Measurements from ENCODE around the gene AHDC1. TPM values are rescaled to one million over a fixed set of nuclear protein-coding genes. Genes with fewer than 3 reads are reported as not detected.
A peak's percentile ranks its signal among the peaks of the same experiment; 100 is the strongest.

AHDC1 gene
- total and polyA plus RNA-seq, 9 of the 15 experiments (the other 6 are each of a cell fraction or from before 2014, with no cell fraction given), result 0.21 to 36.4 (median 4.7) TPM

DNA sequence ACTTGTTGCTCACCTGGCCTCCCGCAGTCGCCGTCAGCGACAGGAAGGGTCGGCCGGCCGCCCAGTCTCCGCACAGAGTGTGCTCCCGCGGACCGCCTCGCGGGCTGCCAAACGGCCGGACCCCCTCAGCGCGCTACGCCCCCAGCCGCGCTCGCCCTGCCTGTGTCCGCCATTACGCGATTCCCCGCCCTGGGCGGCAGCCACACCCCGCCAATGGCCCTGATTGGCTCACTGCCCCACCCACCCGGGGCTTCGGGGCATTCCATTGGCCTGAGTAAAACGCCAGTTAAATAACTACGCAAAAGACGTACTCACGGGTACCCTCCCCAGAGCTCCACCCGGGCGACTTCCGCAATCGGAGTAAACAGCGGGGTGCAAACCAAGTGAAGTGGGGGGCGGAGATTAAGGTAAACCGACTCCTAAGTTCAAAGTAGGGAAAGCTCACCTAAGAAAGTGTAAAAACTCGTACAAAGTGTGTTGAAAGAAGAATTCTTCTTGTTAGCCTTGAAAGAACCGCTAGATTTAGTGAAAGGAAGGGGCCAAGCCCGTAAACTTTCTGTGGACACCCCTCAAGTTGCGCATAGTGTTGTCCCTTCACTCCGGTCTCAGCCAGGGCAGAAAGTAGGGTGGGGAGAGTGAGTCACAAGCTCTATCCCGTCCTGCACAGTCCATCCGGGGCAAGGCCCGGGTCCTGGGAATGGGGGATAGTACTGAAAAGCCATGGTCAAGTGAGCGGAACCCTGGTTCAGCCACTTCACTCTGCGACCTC, 113.8 kb downstream of the AHDC1 start, which contains the start of gene WASF2 (continued):
- TF ChIP-seq ZFP36 (IDR thresholded peaks at IDR 0.05; ENCODE audit: low read depth, low read length, partially characterized antibody), result no peak
- peak; percentile 94 for TF ChIP-seq ELF1 (tag; IDR thresholded peaks at IDR 0.05)
- peak; percentile 18; the same call in 1 of the 2 replicates for TF ChIP-seq CBFA2T3 (IDR thresholded peaks at IDR 0.05)
- peak; percentile 87 for TF ChIP-seq CCNT2 (IDR thresholded peaks at IDR 0.05; ENCODE audit: borderline replicate concordance, extremely low read depth, insufficient read length, low read depth, low read length)
- TF ChIP-seq ZNF146 (CRISPR knock-in tag; IDR thresholded peaks at IDR 0.05; ENCODE audit: unreplicated experiment), result no peak
- TF ChIP-seq ZNF232 (CRISPR knock-in tag; IDR thresholded peaks at IDR 0.05), result no peak; the same call in 1 of the 2 replicates
- TF ChIP-seq ZNF197 (CRISPR knock-in tag; IDR thresholded peaks at IDR 0.05; ENCODE audit: low read depth), result 0 out of 2 replicates have a peak, but pooled peaks have one; percentile 30
- no peak for TF ChIP-seq TGIF2 (CRISPR knock-in tag; IDR thresholded peaks at IDR 0.05)
- TF ChIP-seq EZH2 (IDR thresholded peaks at IDR 0.05; ENCODE audit: borderline replicate concordance, low read depth, low read length), result no peak
- no peak for TF ChIP-seq BRD9 (IDR thresholded peaks at IDR 0.05; ENCODE audit: low read depth, partially characterized antibody)
- no peak; the same call in 1 of the 2 replicates for TF ChIP-seq MAFK (IDR thresholded peaks at IDR 0.05; ENCODE audit: low read length)
- TF ChIP-seq IFI16 (CRISPR knock-in tag; IDR thresholded peaks at IDR 0.05), result no peak
- TF ChIP-seq ZNF699 (CRISPR knock-in tag; IDR thresholded peaks at IDR 0.05; ENCODE audit: insufficient replicate concordance), result no peak
- TF ChIP-seq TAF9B (IDR thresholded peaks at IDR 0.05; ENCODE audit: partially characterized antibody), result peak; percentile 93
- peak; percentile 75 for TF ChIP-seq PML (IDR thresholded peaks at IDR 0.05; ENCODE audit: low read length)
- peak; percentile 33 for TF ChIP-seq PCBP1 (IDR thresholded peaks at IDR 0.05; ENCODE audit: low read depth, low read length, poor library complexity, severe bottlenecking)
- no peak for TF ChIP-seq ZNF785 (CRISPR knock-in tag; IDR thresholded peaks at IDR 0.05)
- 0 out of 2 replicates have a peak, but pooled peaks have one; percentile 42 for TF ChIP-seq POLR2AphosphoS2 (IDR thresholded peaks at IDR 0.05; ENCODE audit: low read length)
- TF ChIP-seq, protein P1, sequence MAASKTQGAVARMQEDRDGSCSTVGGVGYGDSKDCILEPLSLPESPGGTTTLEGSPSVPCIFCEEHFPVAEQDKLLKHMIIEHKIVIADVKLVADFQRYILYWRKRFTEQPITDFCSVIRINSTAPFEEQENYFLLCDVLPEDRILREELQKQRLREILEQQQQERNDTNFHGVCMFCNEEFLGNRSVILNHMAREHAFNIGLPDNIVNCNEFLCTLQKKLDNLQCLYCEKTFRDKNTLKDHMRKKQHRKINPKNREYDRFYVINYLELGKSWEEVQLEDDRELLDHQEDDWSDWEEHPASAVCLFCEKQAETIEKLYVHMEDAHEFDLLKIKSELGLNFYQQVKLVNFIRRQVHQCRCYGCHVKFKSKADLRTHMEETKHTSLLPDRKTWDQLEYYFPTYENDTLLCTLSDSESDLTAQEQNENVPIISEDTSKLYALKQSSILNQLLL (CRISPR knock-in tag; IDR thresholded peaks at IDR 0.05; ENCODE audit: borderline replicate concordance), result no peak
- TF ChIP-seq NFIX (CRISPR knock-in tag; IDR thresholded peaks at IDR 0.05; ENCODE audit: low read depth), result no peak
- TF ChIP-seq CC2D1A (IDR thresholded peaks at IDR 0.05), result peak; percentile 93
- TF ChIP-seq, protein P2, sequence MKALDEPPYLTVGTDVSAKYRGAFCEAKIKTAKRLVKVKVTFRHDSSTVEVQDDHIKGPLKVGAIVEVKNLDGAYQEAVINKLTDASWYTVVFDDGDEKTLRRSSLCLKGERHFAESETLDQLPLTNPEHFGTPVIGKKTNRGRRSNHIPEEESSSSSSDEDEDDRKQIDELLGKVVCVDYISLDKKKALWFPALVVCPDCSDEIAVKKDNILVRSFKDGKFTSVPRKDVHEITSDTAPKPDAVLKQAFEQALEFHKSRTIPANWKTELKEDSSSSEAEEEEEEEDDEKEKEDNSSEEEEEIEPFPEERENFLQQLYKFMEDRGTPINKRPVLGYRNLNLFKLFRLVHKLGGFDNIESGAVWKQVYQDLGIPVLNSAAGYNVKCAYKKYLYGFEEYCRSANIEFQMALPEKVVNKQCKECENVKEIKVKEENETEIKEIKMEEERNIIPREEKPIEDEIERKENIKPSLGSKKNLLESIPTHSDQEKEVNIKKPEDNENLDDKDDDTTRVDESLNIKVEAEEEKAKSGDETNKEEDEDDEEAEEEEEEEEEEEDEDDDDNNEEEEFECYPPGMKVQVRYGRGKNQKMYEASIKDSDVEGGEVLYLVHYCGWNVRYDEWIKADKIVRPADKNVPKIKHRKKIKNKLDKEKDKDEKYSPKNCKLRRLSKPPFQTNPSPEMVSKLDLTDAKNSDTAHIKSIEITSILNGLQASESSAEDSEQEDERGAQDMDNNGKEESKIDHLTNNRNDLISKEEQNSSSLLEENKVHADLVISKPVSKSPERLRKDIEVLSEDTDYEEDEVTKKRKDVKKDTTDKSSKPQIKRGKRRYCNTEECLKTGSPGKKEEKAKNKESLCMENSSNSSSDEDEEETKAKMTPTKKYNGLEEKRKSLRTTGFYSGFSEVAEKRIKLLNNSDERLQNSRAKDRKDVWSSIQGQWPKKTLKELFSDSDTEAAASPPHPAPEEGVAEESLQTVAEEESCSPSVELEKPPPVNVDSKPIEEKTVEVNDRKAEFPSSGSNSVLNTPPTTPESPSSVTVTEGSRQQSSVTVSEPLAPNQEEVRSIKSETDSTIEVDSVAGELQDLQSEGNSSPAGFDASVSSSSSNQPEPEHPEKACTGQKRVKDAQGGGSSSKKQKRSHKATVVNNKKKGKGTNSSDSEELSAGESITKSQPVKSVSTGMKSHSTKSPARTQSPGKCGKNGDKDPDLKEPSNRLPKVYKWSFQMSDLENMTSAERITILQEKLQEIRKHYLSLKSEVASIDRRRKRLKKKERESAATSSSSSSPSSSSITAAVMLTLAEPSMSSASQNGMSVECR (CRISPR knock-in tag; IDR thresholded peaks at IDR 0.05), result no peak
- no peak for TF ChIP-seq HDGF (IDR thresholded peaks at IDR 0.05)
- TF ChIP-seq MCM7 (IDR thresholded peaks at IDR 0.05), result no peak
- TF ChIP-seq HOXB6 (CRISPR knock-in tag; IDR thresholded peaks at IDR 0.05; ENCODE audit: borderline replicate concordance), result no peak
- TF ChIP-seq MCM2 (IDR thresholded peaks at IDR 0.05; ENCODE audit: low read depth), result no peak

All from K562 (cell line).